Neural progenitor cell (in vitro differentiated cells): ENCODE data around the gene ETV1.

Experiments used
- EZH2 ChIP-seq: fragments of 200-600 bp; sonication (generic); IDR thresholded peaks from 2 replicates; pipeline ENCODE4 v1.6.1; 2017; ENCODE audit warnings: antibody characterized with exemption, mild to moderate bottlenecking, moderate library complexity
- EZH2phosphoT487 ChIP-seq: fragments of 200-600 bp; sonication (generic); IDR thresholded peaks from 2 replicates; pipeline ENCODE4 v1.6.1; 2017; ENCODE audit warnings: antibody characterized with exemption
- TF ChIP-seq, protein P1 (sequence below): fragments of 200-600 bp; sonication (generic); IDR thresholded peaks from 2 replicates; pipeline ENCODE4 v1.5.1; 2017; ENCODE audit warnings: antibody characterized with exemption, mild to moderate bottlenecking

DNA sequence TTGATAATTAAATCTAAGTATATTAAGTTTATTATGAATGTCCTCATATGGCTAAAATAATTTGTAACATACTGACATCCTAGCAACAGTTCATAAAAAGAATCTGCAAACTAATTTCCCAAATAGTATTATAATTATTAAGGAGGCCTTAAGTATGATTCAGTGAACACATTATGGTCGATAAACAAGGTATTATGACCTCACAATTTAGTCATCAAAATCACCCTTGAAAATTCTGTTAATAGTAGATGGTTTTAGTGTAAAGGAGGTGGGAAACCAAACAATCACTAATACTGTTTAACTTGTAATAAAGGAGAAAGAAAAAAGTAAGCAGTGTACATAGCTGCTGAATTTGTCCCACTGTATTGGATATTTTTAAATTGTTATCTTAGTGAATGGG, 2.1 kb downstream of the ETV1 start:
- TF ChIP-seq, protein P1, sequence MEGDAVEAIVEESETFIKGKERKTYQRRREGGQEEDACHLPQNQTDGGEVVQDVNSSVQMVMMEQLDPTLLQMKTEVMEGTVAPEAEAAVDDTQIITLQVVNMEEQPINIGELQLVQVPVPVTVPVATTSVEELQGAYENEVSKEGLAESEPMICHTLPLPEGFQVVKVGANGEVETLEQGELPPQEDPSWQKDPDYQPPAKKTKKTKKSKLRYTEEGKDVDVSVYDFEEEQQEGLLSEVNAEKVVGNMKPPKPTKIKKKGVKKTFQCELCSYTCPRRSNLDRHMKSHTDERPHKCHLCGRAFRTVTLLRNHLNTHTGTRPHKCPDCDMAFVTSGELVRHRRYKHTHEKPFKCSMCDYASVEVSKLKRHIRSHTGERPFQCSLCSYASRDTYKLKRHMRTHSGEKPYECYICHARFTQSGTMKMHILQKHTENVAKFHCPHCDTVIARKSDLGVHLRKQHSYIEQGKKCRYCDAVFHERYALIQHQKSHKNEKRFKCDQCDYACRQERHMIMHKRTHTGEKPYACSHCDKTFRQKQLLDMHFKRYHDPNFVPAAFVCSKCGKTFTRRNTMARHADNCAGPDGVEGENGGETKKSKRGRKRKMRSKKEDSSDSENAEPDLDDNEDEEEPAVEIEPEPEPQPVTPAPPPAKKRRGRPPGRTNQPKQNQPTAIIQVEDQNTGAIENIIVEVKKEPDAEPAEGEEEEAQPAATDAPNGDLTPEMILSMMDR: no peak
- no peak for TF ChIP-seq EZH2
- no peak for TF ChIP-seq EZH2phosphoT487
